Pancreas (tissue), 10 donors: ENCODE data around the gene PRKCE. TPM values are rescaled to one million over a fixed set of nuclear protein-coding genes. Genes with fewer than 3 reads are reported as not detected.

Experiments
- ATAC-seq, 4 donors: fragments of 200-7000 bp; cut with Tn5 transposase; one replicate each; pipeline versions ENCODE4 v1.8.0 to v1.9.1; 2020; ENCODE audit warnings: mild to moderate bottlenecking in 4 of 4, moderate library complexity in 4 of 4
- DNase-seq, 6 donors: peaks; one replicate each; pipeline ENCODE4 v3.0.0-alpha.2; 2020
- FAIRE-seq: peaks from 2 replicates; lab custom pipeline; 2012; peaks lifted over from hg19 to GRCh38; lab: Jason Lieb, UNC
- H3K27ac ChIP-seq, 4 donors: fragments of 200-600 bp; sonication (generic); 1 replicate in 3 of 4; 2 replicates in 1 of 4; pipeline versions ENCODE4 v1.5.0 to v1.8.0; 2020
- H3K27me3 ChIP-seq, 4 donors: fragments of 200-600 bp; one replicate each; pipeline ENCODE4 v1.8.0; 2021
- H3K36me3 ChIP-seq, 3 donors: fragments of 200-600 bp; sonication (generic) in 1 of 3; one replicate each; pipeline versions ENCODE4 v1.5.0 to v1.8.0; 2020 to 2021
- H3K4me1 ChIP-seq, 3 donors: fragments of 200-600 bp; one replicate each; pipeline ENCODE4 v1.8.0; 2021
- H3K4me3 ChIP-seq, 4 donors: fragments of 200-600 bp; sonication (generic) in 2 of 4; one replicate each; pipeline versions ENCODE4 v1.5.0 to v1.8.0; 2020 to 2021
- H3K9me3 ChIP-seq, 4 donors: fragments of 200-600 bp; one replicate each; pipeline ENCODE4 v1.8.0; 2021
- CTCF ChIP-seq, 4 donors: fragments of 200-600 bp; sonication (generic) in 3 of 4; IDR thresholded peaks; one replicate each; pipeline versions ENCODE4 v1.5.0 to v1.8.0; 2021; ENCODE audit warnings: antibody characterized with exemption in 4 of 4
- WGBS, 2 donors: extraction: QIAGEN DNeasy Blood & Tissue Kit; methylation state at CpG; one replicate each; pipeline ENCODE4 v1.1.7; 2013; 5-methylcytosine and 5-hydroxymethylcytosine counted together
- intact Hi-C, 3 donors: fragments of 100-400 bp; cut with DNase I; formaldehyde crosslinking; loops; one replicate each; pipeline versions ENCODE4 v1.11.1 to v1.14.2; 2022
- polyA plus RNA-seq, 2 donors: library from polyadenylated mRNA; stranded (reverse); fragments of 200-250 nt; gene quantifications; one replicate each; pipeline ENCODE4 v1.2.3, GENCODE V29; 2013
- total RNA-seq, 6 donors: library from RNA; stranded (reverse); fragmentation: NEBNext Ultra II Directional in 4 of 6; extraction: Animal tissue kit (Norgen Biotek cat#: 25700) in 4 of 6; gene quantifications; one replicate each; pipeline versions ENCODE4 v1.2.1 to v1.2.4, GENCODE V29; 2021 to 2023
- donor health status: healthy with polysubstance abuse.
- donor health status: DM: no; HTN: no; CAD: no; lungs with moderate emphysema.
- donor health status: DM: no; HTN: no; CAD: no.
- donor health status: control.
- donor health status: control.
- donor health status: Bipolar disorder and iron deficiency.
- donor health status: DM: yes; HTN: yes; CAD: no.
- donor health status: DM: no; HTN: no; CAD: no.
- donor health status: DM: no; HTN: no; CAD: no.
- donor health status: DM: yes; HTN: yes; CAD: no.

Gene PRKCE
- total and polyA plus RNA-seq, 8 donors, result 4.0 to 19.4 (median 10.0) TPM

DNA sequence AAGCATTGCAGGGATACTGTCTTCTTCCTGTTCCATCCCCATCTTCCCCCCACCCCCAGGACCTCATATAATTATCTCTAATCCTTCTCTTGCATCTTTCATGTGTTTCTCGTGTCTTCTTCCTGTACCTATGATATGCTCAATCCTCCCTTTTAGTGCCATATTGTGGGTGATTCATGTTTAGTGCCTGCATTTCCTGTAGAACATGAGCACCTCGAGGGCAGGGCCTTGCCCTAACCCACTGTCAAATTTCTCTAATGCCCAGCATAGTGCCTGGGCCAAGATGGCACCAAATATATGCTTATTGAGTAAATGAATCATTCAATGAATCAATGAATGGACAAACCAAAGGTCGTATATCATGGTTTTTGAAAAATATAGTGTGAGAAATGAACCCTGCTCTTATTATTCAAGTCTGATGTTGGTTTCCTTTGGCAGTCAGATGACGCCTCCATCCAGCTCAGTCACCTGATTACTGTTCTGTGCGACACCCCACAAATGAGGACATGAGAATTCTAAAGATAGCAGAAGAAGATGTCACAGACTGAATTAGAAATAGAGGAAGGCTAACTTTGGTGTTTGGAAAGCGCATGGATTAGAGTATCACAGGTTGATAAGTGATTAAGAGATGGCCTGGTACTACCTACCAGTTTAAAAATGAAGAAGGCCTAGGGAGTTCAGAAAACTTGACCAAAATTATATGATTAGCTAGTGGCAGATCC is 278.4 kb downstream of the PRKCE start:
- FAIRE-seq, result no peak
- Histone ChIP-seq H3K36me3 (no peaks in the 10 kb centered on the region), H3K27me3 (no peaks in the 10 kb centered on the region), H3K4me3 (no peak overlapping the region), H3K27ac (peak overlapping the region in 1 of 4 donors; percentile 3), H3K4me1 (no peaks in the 10 kb centered on the region), H3K9me3 (no peaks in the 10 kb centered on the region)
- TF ChIP-seq CTCF (IDR thresholded peaks at IDR 0.05), result no peak
- intact Hi-C loops, result loop anchor here (5.0 to 10.0 kb wide), 4 partner anchors 135 to 295 kb away; no protein-coding TSS in a partner anchor
- no peak for DNase-seq
- peak in 2 of 4 donors; percentile 24 to 57 for ATAC-seq
- WGBS, 2 donors, result 92 to 97% methylated on average over 6 of the region's 6 CpGs

GRCh38 chr2:45930396-45930792 is 278.9 kb downstream of the PRKCE start:
- TF ChIP-seq CTCF (IDR thresholded peaks at IDR 0.05), result no peak
- no peaks in the 10 kb centered on the region for H3K36me3 ChIP-seq
- no peak for FAIRE-seq
- intact Hi-C loops, result loop anchor here (5.0 to 10.0 kb wide), 4 partner anchors 136 to 296 kb away; no protein-coding TSS in a partner anchor
- no peak for DNase-seq
- no peak overlapping the region for H3K4me3 ChIP-seq
- WGBS, 2 donors, result 86 to 94% methylated on average over 1 of the region's 1 CpG
- no peaks in the 10 kb centered on the region for H3K27me3 ChIP-seq
- no peaks in the 10 kb centered on the region for H3K4me1 ChIP-seq
- ATAC-seq, result no peak
- peak overlapping the region in 1 of 4 donors; percentile 3 for H3K27ac ChIP-seq
- H3K9me3 ChIP-seq, result no peaks in the 10 kb centered on the region

- no peak for FAIRE-seq
- WGBS, 2 donors, result 91 to 94% methylated on average over 8 of the region's 8 CpGs
- intact Hi-C loops, result loop anchor here (5.0 to 10.0 kb wide), 4 partner anchors 138 to 298 kb away; no protein-coding TSS in a partner anchor
These were observed 281.0 kb downstream of the PRKCE start for GRCh38 chr2:45932278-45932975.

DNA sequence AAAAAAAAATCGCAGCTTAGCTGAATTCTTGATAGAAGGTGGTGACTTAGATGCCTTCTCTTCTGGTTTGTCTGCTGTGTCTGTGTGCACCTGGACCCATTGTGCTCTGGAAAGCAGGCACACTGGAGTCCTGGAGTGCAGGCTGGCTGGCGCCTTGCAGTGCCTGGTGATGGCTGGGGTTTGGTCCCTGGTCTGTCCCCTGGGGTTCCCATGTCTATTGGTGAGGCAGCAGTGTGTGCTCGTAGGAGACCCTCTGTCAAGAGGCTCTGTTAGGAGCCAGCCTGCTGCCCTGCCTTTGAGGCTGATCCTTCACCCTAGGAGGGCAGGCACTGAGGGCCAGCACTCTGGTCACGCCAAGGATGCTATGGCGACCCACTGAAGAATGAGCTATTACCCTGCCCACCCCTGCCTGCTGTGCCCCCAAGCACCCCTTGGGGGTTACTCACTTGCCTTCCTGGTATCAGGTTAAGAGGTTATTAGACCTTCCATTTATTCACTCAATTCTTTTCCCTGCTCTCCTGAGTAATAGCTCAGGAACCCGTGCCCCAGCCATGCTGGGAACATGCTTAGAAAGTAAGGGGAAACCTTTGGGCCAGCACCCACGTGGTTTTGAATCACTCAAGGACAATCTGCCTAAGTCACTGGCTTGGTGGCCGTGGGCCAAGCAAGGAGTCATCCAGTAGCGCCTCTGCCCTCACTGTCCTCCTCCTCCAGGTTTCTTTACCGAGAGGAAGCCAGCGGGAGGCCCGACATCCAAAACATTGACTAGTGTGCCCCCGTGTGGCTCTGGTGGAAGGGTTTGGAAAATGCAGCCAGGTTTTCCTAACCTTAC is 284.5 kb downstream of the PRKCE start:
- no peaks in the 10 kb centered on the region for H3K9me3 ChIP-seq
- no peak overlapping the region for H3K4me3 ChIP-seq
- 36 to 37% methylated on average over 13 of the region's 13 CpGs for WGBS, 2 donors
- FAIRE-seq (no peak), ATAC-seq (peak; percentile 88 to 93 (median 92)), DNase-seq (peak; percentile 88 to 95 (median 90))
- TF ChIP-seq CTCF (IDR thresholded peaks at IDR 0.05), result peak; percentile 35 to 62 (median 53)
- H3K4me1 ChIP-seq, result peaks cover 0 to 8% (median 5%) of the 10 kb centered on the region in 3 donors
- intact Hi-C loops, result loop anchor here (5.0 to 10.0 kb wide), 4 partner anchors 141 to 301 kb away; no protein-coding TSS in a partner anchor
- H3K36me3 ChIP-seq, result no peaks in the 10 kb centered on the region
- H3K27me3 ChIP-seq, result no peaks in the 10 kb centered on the region
- peak overlapping the region in 2 of 4 donors; percentile 16 to 37 for H3K27ac ChIP-seq

More at GRCh38 chr2:45932278-45932975, 281.0 kb downstream of the PRKCE start:
- Histone ChIP-seq H3K36me3 (no peaks in the 10 kb centered on the region), H3K27ac (no peak overlapping the region), H3K4me1 (peaks cover 0 to 5% (median 4%) of the 10 kb centered on the region in 3 donors), H3K27me3 (no peaks in the 10 kb centered on the region), H3K9me3 (no peaks in the 10 kb centered on the region), H3K4me3 (no peak overlapping the region)
- ATAC-seq (no peak), DNase-seq (no peak)
- no peak for TF ChIP-seq CTCF (IDR thresholded peaks at IDR 0.05)
